ENCODE results near the gene GARIN5B.
"Not testable (repeated sequence)": the region's sequence is repeated elsewhere in the genome, so short reads cannot be mapped to it uniquely, and the experiment has no call there.

GARIN5B gene

GRCh38 chr19:55362990-55363716 lies at the start of gene GARIN5B:
GARIN5B (minus strand) TSS chr19:55363260; CDS start chr19:55363066, 194 bp downstream.
- H3K27me3 ChIP-seq (ENCODE audit: control insufficient read depth, insufficient read depth, low read length): peaks cover 10% of the 10 kb centered on the region
- H3K4me3 ChIP-seq (ENCODE audit: low read length): no peak within 1 kb of the TSS
- H3K9ac ChIP-seq (ENCODE audit: low read length): no peak within 1 kb of the TSS
- H3K36me3 ChIP-seq (ENCODE audit: control insufficient read depth, low read depth, low read length): no peaks in the 10 kb centered on the region
- H3K9me3 ChIP-seq (ENCODE audit: control insufficient read depth, low read depth, low read length): no peaks in the 10 kb centered on the region
- peaks cover 4% of the 10 kb centered on the region for H3K4me1 ChIP-seq (ENCODE audit: control insufficient read depth, low read depth, low read length)
- no peak within 1 kb of the TSS for H3K27ac ChIP-seq (ENCODE audit: low read length)

DNA sequence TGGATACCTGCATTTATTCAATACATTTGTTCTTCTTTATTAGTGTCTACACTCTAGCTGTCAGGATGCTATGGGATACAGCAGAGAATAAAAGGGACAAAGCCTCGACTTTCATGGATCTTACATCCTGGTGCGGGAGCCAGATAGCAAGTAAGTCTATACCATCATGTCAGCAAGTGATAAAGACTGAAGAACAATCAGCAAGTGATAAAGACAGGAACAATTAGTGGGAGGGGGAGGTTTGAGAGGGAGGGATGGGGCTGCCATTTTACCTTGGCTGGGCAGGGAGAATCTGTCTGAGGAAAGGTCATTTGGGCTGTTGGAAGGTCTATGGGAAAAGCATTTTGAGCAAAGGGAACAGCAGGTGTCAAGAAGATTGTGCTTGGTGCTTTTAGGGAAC lies 47.1 kb upstream of the GARIN5B start:
- peaks cover 16% of the 10 kb centered on the region for H3K36me3 ChIP-seq (ENCODE audit: control insufficient read depth, low read depth, low read length)
- peaks cover 19% of the 10 kb centered on the region for H3K4me1 ChIP-seq (ENCODE audit: control insufficient read depth, low read depth, low read length)
- H3K4me3 ChIP-seq (ENCODE audit: low read length): no peak overlapping the region
- H3K27ac ChIP-seq (ENCODE audit: low read length): no peak overlapping the region
- no peaks in the 10 kb centered on the region for H3K9me3 ChIP-seq (ENCODE audit: control insufficient read depth, low read depth, low read length)
- H3K9ac ChIP-seq (ENCODE audit: low read length): no peak overlapping the region
- no peaks in the 10 kb centered on the region for H3K27me3 ChIP-seq (ENCODE audit: control insufficient read depth, insufficient read depth, low read length)

- H3K9ac ChIP-seq (ENCODE audit: low read length); H3K4me3 ChIP-seq (ENCODE audit: low read length); H3K9me3 ChIP-seq (ENCODE audit: control insufficient read depth, low read depth, low read length); H3K27me3 ChIP-seq (ENCODE audit: control insufficient read depth, insufficient read depth, low read length); H3K27ac ChIP-seq (ENCODE audit: low read length): not testable (repeated sequence)
- Histone ChIP-seq H3K36me3 (ENCODE audit: control insufficient read depth, low read depth, low read length) (peaks cover 24% of the 10 kb centered on the region), H3K4me1 (ENCODE audit: control insufficient read depth, low read depth, low read length) (peaks cover 19% of the 10 kb centered on the region)
These were observed 46.1 kb upstream of the GARIN5B start for GRCh38 chr19:55409179-55409578.

- peak overlapping the region; percentile 45 for H3K4me3 ChIP-seq (ENCODE audit: low read length)
- no peaks in the 10 kb centered on the region for H3K9me3 ChIP-seq (ENCODE audit: control insufficient read depth, low read depth, low read length)
- H3K27ac ChIP-seq (ENCODE audit: low read length): peak overlapping the region; percentile 93
- peak overlapping the region; percentile 46 for H3K9ac ChIP-seq (ENCODE audit: low read length)
- H3K27me3 ChIP-seq (ENCODE audit: control insufficient read depth, insufficient read depth, low read length): no peaks in the 10 kb centered on the region
- H3K36me3 ChIP-seq (ENCODE audit: control insufficient read depth, low read depth, low read length): peaks cover 29% of the 10 kb centered on the region
- peaks cover 19% of the 10 kb centered on the region for H3K4me1 ChIP-seq (ENCODE audit: control insufficient read depth, low read depth, low read length)
These were observed 45.4 kb upstream of the GARIN5B start for GRCh38 chr19:55408533-55408872.

- peaks cover 34% of the 10 kb centered on the region for H3K36me3 ChIP-seq (ENCODE audit: control insufficient read depth, low read depth, low read length)
- H3K4me1 ChIP-seq (ENCODE audit: control insufficient read depth, low read depth, low read length): peaks cover 19% of the 10 kb centered on the region
- peak overlapping the region; percentile 82 for H3K4me3 ChIP-seq (ENCODE audit: low read length)
- H3K9ac ChIP-seq (ENCODE audit: low read length): peak overlapping the region; percentile 86
- H3K27ac ChIP-seq (ENCODE audit: low read length): peak overlapping the region; percentile 94
- H3K9me3 ChIP-seq (ENCODE audit: control insufficient read depth, low read depth, low read length): no peaks in the 10 kb centered on the region
- H3K27me3 ChIP-seq (ENCODE audit: control insufficient read depth, insufficient read depth, low read length): no peaks in the 10 kb centered on the region
These were observed 44.9 kb upstream of the GARIN5B start for GRCh38 chr19:55407800-55408532.

- H3K4me3 ChIP-seq (ENCODE audit: low read length): peak within 1 kb of the TSS; percentile 82
- H3K27ac ChIP-seq (ENCODE audit: low read length): peak within 1 kb of the TSS; percentile 94
- H3K9ac ChIP-seq (ENCODE audit: low read length): peak within 1 kb of the TSS; percentile 86
- peaks cover 39% of the 10 kb centered on the region for H3K36me3 ChIP-seq (ENCODE audit: control insufficient read depth, low read depth, low read length)
- H3K4me1 ChIP-seq (ENCODE audit: control insufficient read depth, low read depth, low read length): peaks cover 19% of the 10 kb centered on the region
- H3K9me3 ChIP-seq (ENCODE audit: control insufficient read depth, low read depth, low read length); H3K27me3 ChIP-seq (ENCODE audit: control insufficient read depth, insufficient read depth, low read length): not testable (repeated sequence)
These were observed 44.4 kb upstream of the GARIN5B start, which contains the start of gene UBE2S for GRCh38 chr19:55407550-55407799. UBE2S (minus strand) TSS chr19:55407788; CDS start chr19:55407589, 199 bp downstream.

GRCh38 chr19:55406826-55407549 lies 43.9 kb upstream of the GARIN5B start:
- Histone ChIP-seq H3K4me1 (ENCODE audit: control insufficient read depth, low read depth, low read length) (peaks cover 19% of the 10 kb centered on the region), H3K9ac (ENCODE audit: low read length) (peak overlapping the region; percentile 86), H3K4me3 (ENCODE audit: low read length) (peak overlapping the region; percentile 82), H3K9me3 (ENCODE audit: control insufficient read depth, low read depth, low read length) (no peaks in the 10 kb centered on the region), H3K36me3 (ENCODE audit: control insufficient read depth, low read depth, low read length) (peaks cover 44% of the 10 kb centered on the region), H3K27ac (ENCODE audit: low read length) (no peak overlapping the region), H3K27me3 (ENCODE audit: control insufficient read depth, insufficient read depth, low read length) (no peaks in the 10 kb centered on the region)

- H3K27ac ChIP-seq (ENCODE audit: low read length): no peak overlapping the region
- peak overlapping the region; percentile 82 for H3K4me3 ChIP-seq (ENCODE audit: low read length)
- H3K27me3 ChIP-seq (ENCODE audit: control insufficient read depth, insufficient read depth, low read length): no peaks in the 10 kb centered on the region
- no peak overlapping the region for H3K9ac ChIP-seq (ENCODE audit: low read length)
- no peaks in the 10 kb centered on the region for H3K9me3 ChIP-seq (ENCODE audit: control insufficient read depth, low read depth, low read length)
- H3K4me1 ChIP-seq (ENCODE audit: control insufficient read depth, low read depth, low read length): peaks cover 19% of the 10 kb centered on the region
- H3K36me3 ChIP-seq (ENCODE audit: control insufficient read depth, low read depth, low read length): peaks cover 51% of the 10 kb centered on the region
These were observed 43.2 kb upstream of the GARIN5B start for GRCh38 chr19:55406091-55406825.

- Histone ChIP-seq H3K4me1 (ENCODE audit: control insufficient read depth, low read depth, low read length) (peaks cover 19% of the 10 kb centered on the region), H3K9me3 (ENCODE audit: control insufficient read depth, low read depth, low read length) (no peaks in the 10 kb centered on the region), H3K27ac (ENCODE audit: low read length) (no peak overlapping the region), H3K4me3 (ENCODE audit: low read length) (peak overlapping the region; percentile 82), H3K36me3 (ENCODE audit: control insufficient read depth, low read depth, low read length) (peaks cover 57% of the 10 kb centered on the region), H3K9ac (ENCODE audit: low read length) (no peak overlapping the region), H3K27me3 (ENCODE audit: control insufficient read depth, insufficient read depth, low read length) (no peaks in the 10 kb centered on the region)
These were observed 42.6 kb upstream of the GARIN5B start for GRCh38 chr19:55405638-55406037.

GRCh38 chr19:55402509-55402908 lies 39.4 kb upstream of the GARIN5B start:
- Histone ChIP-seq H3K27me3 (ENCODE audit: control insufficient read depth, insufficient read depth, low read length) (no peaks in the 10 kb centered on the region), H3K9ac (ENCODE audit: low read length) (no peak overlapping the region), H3K36me3 (ENCODE audit: control insufficient read depth, low read depth, low read length) (peaks cover 62% of the 10 kb centered on the region), H3K9me3 (ENCODE audit: control insufficient read depth, low read depth, low read length) (no peaks in the 10 kb centered on the region), H3K4me3 (ENCODE audit: low read length) (no peak overlapping the region), H3K27ac (ENCODE audit: low read length) (no peak overlapping the region), H3K4me1 (ENCODE audit: control insufficient read depth, low read depth, low read length) (peaks cover 14% of the 10 kb centered on the region)

DNA sequence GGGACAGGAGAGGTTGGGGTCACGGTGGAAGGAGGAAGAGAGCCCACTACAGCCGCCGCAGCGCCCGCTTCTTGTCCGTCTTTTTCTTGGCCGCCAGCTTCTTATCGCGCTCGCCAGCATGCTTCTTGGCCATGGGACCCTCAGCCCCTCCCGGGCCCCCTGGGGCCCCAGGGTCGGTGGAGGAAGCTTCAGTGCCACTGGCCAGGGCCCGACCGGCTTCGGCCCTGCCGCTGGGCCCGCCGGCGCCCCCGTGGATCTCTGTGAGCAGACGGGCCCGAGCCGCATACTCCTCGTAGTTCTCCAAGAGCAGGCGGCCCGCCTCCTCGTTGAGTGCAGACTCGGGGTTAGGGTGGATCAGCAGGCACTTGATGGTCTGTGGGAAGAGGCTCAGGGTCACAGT lies 38.3 kb upstream of the GARIN5B start:
- H3K4me3 ChIP-seq (ENCODE audit: low read length); H3K27me3 ChIP-seq (ENCODE audit: control insufficient read depth, insufficient read depth, low read length); H3K9ac ChIP-seq (ENCODE audit: low read length); H3K9me3 ChIP-seq (ENCODE audit: control insufficient read depth, low read depth, low read length); H3K27ac ChIP-seq (ENCODE audit: low read length): not testable (repeated sequence)
- H3K4me1 ChIP-seq (ENCODE audit: control insufficient read depth, low read depth, low read length): peaks cover 10% of the 10 kb centered on the region
- H3K36me3 ChIP-seq (ENCODE audit: control insufficient read depth, low read depth, low read length): peaks cover 58% of the 10 kb centered on the region
